GM19372 (cell line): ENCODE data around the gene ZFP36.
"Not testable (repeated sequence)": the region's sequence is repeated elsewhere in the genome, so short reads cannot be mapped to it uniquely, and the experiment has no call there.

Experiments used
- ATAC-seq: cut with Tn5 transposase; IDR thresholded peaks from one replicate; pipeline ENCODE4 v1.9.1; 2021; ENCODE audit warnings: mild to moderate bottlenecking, low read depth, moderate library complexity; ENCODE audit not compliant: unreplicated experiment

ZFP36 gene

DNA sequence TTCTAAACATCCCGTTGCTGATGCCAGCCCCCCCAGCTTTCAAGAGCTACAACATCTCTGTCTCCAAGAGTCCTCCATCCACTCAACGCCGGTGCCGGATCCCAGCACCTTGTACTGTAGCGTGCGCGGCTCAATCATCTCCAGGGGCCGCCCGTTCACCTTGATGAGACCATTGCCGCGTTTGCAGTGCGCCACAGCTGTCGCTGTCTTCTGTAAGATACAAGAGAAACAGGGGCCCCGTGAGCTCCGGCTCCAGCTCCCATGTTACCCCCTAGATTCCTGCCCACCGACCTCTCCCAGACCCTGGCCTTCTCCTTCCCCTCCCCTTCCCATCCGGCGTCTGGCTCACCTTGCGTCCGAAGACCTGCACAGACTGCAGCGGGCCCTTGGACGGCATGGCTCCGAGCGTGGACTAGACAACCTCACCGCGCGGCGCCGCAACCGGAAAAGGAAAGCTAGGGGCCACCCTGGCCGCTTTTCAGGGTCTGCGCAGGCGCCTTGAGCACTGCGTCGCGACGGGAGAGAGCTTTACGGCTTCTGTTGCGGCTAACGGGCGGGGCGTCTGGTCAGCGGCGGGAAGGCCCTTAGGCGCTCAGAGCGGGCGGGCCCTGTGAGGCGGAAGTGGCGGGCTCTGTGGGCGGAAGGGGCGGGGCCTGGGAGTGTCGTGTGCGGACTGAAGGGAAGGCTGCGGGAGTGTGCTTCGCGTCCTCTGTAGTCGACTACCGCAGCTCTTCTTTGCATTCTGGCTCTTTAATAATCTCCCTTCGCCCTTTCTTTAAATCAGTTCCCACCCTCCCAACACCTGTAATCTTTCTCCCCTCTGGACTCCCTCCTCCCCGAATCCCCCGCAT lies 29.1 kb downstream of the ZFP36 start, which contains the start of gene RPS16:
TSS of gene RPS16 (minus strand) at position 451 of the 851 bp plus-strand sequence. CDS start at position 397, 54 bp downstream.
- ATAC-seq: peak; percentile 84

DNA sequence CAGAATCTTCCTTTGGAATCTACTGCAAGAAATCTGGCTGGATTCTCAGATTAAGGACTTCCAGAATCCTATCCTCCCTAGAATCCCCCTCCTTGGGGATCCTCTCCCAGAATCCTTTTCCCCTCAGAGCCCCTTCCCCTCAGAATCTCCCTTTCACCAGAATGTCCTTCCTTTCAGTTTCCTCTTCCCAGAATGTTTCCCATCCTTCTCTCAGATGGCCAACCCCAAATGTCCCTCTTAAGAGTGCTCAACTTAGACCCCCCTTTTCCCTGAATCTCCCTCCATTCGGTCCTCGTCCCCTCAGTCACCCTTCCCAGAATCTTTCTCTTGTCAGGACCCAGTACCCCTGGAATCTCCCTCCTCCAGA lies 29.7 kb downstream of the ZFP36 start:
- ATAC-seq: no peak

DNA sequence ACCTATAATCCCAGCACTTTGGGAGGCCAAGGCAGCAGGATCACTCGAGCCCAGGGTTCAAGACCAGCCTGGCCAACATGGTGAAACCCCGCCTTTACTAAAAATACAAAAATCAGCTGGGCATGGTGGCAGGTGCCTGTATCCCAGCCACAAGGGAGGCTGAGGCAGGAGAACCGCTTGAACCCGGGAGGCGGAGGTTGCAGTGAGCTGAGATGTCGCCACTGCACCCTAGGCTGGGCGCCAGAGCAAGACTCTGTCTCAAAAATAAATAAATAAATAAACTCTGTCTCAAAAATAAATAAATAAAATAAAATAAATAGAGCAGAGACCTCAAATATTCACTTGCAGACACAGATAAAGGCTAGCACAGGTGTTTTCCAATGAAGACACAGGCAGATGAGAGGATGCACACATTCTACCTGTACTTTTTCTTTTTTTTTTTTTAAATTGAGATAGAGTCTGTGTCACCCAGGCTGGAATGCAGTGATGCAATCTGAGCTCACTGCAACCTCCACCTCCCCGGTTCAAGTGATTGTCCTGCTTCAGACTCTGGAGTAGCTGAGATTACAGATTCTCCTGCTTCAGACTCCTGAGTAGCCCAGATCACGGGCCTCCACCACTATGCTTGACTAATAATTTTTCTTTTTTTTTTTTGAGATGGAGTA lies 31.8 kb downstream of the ZFP36 start:
- ATAC-seq: no peak

DNA sequence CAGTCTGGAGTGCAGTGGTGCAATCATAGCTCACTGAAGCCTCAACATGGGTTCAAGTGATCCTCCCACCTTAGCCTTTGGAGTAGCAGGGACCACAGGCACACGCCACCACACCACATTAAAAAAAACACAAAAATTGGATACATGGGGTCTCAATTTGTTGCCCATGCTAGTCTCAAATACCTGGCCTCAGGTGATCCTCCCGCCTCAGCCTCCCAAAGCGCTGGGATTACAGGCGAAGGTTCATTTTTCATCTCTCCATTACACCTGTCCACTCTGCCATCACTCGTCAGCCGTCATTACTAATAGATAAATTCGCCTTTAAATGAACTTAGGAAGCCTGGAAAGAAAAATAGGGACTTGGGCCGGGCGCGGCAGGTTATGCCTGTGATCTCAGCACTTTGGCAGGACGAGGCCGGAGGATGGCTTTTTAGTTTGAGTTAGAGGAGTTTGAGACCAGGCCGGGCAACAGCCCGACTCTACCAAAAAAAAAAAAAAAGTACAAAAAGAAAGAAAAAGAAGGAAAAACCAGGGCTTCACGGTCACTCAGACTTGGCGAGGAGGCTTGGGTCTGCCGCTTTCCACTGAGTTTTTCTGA lies 38.0 kb downstream of the ZFP36 start:
- ATAC-seq: no peak

DNA sequence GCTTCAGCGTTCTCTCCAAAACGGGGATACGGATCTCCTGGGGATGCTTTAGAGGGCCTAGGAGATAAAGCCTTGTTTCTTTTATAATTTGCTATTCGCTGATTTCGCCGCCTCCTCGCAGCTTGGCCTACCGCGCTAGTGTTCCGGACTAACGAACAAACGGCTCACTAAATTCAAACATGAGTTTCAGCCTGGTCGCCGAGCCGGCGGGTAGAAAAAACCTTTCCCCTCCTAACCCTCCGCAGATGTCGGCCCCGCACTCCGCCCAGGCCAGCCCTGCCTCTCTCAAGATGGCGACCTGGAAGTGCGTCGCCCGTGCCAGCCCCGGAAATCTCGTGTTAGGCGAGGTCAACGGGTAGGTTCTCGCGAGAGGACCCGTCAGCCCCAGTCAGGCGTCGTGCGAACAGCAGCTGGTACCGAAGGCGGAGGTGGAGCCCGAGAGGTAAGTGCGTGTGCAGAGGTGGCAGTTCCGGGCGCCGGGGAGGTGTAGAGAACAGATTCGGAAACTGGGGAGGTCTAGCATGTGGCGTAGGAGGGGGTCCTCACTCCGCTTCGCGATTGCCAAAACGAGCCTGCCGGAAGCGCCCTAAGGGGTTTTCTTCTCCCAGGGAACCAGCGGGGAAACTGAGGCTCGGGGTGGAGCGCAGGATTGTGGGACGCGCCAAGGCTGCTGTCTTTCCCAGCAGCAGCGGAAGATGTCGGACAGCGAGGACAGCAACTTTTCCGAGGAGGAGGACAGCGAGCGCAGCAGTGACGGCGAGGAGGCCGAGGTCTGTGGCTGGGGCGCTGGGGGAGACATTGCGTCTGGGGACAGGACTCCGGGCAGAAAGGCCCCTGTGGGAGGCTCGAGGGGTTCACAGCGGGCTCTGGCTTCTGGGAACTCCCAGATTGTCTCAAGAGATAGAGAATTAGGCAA lies 38.8 kb downstream of the ZFP36 start, which contains the start of gene SUPT5H:
TSS of gene SUPT5H (plus strand) at position 387 of the 916 bp plus-strand sequence. CDS start at position 696, 309 bp downstream.
- peak; percentile 87 for ATAC-seq

DNA sequence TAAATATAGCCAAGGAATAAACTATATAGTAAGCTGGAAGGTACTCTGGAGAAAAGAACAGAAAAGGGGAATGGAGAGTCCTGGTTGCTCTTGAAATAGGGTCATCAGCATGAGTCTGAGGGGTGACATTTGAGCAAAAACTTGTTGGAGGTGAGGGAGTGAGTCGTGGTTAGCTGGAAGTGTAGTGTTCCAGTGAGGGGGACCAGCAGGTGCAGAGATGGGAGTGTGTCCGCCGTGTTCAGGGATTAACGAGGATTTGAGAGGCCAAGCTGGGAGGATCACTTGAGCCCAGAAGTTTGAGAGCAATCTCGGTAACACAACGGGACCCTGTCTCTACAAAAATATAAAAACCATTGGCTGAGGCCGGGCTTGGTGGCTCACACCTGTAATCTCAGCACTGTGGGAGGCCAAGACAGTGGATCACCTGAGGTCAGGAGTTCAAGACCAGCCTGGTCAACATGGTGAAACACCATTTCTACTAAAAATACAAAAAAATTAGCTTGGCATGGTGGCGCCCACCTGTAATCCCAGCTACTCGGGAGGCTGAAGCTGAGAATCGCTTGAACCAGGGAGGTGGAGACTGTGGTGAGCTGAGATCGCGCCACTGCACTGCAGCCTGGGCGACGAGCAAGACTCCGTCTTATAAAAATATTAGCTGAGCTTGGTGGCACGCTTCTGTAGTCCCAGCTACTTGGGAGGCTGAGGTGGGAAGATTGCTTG lies 39.9 kb downstream of the ZFP36 start:
- ATAC-seq: no peak

DNA sequence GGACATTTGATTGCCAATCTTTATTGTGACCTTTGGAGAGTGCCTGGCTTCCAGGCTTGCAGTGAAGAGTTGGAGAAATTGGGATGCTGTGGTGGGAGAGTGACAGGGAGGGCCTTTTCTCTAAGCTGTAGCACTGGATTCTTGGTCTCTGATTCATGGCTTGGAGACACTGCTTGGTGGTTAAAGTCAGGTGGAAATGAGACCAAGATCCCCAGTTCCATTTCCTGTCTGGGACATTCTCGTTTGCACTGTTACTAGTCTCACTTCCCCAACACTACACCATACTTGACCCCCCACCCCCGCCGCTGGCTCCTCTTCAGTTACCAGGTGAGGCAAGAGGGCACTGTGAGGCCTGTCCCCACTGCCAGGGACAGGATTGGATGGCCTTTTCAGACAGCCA lies 41.6 kb downstream of the ZFP36 start:
- ATAC-seq: no peak

DNA sequence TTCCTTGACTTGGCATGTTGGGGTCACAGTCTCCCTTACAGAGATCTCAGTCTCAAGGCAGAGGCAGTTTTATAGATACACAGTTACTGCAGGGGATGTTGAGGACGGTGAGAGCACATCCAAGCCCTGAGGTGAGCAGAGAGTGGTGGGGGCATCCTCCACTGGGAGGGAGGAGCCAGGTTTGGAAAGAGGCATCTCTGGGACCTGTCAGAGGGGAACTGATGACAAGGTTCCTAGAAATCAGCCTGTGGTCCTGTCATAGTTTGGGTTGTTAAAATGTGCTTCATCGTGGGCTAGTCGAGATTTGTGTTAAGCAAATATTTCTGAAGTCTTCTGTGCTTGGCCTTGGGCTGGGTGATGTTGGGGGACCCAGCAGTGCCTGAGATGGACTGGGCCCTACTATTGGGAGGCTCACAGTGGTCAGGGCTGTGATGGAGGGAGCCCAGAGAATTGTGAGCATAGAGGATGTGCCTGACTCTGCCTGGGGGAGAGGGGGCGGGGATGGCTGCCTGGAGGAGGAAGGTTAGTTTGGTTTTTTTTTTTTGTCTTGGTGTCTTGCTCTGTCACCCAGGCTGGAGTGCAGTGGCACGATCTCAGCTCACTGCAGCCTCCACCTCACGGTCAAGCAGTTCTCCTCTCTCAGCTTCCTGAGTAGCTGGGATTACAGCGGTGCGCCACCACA lies 42.6 kb downstream of the ZFP36 start:
- ATAC-seq: no peak

DNA sequence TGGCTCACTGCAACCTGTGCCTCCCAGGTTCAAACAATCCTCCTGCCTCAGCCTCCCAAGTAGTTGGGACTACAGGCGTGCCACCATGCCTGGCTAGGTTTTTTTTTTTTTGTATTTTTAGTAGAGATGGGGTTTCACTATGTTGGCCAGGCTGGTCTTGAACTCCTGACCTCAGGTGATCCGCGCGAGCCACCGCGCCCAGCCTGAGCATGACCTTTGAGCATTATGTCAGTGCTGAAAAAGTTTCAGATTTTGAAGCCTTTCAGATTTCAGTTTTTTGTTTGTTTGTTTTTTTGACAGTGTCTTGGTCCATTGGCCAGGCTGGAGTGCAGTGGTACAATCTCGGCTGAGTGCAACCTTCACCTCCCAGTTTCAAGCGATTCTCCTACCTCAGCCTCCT lies 44.6 kb downstream of the ZFP36 start:
- ATAC-seq: not testable (repeated sequence)
